Immature natural killer cell (primary cell): ENCODE results near the gene MBNL1. TPM values are rescaled to one million over a fixed set of nuclear protein-coding genes. Genes with fewer than 3 reads are reported as not detected.

Experiments
- DNase-seq, 3 donors: peaks; one replicate each; pipeline ENCODE4 v3.0.0; 2022; ENCODE audit warnings: mixed read lengths in 1 of 3
- H3K27ac Mint-ChIP-seq, 6 donors: one replicate each; pipeline ENCODE4 v1.8.0; 2020; ENCODE audit warnings: mixed read lengths in 6 of 6, mild to moderate bottlenecking in 5 of 6, inconsistent platforms in 4 of 6, moderate library complexity in 3 of 6
- H3K27me3 Mint-ChIP-seq, 3 donors: one replicate each; pipeline ENCODE4 v1.8.0; 2020 to 2021; ENCODE audit warnings: low read depth in 3 of 3, mild to moderate bottlenecking in 3 of 3, mixed read lengths in 3 of 3, moderate library complexity in 3 of 3, inconsistent platforms in 1 of 3
- H3K36me3 Mint-ChIP-seq, 3 donors: one replicate each; pipeline ENCODE4 v1.8.0; 2020; ENCODE audit warnings: mixed read lengths in 3 of 3, inconsistent platforms in 2 of 3, mild to moderate bottlenecking in 2 of 3
- H3K4me1 Mint-ChIP-seq, 2 donors: one replicate each; pipeline ENCODE4 v1.8.0; 2020; ENCODE audit warnings: inconsistent platforms in 2 of 2, mild to moderate bottlenecking in 2 of 2, mixed read lengths in 2 of 2, moderate library complexity in 1 of 2
- H3K4me3 Mint-ChIP-seq, 5 donors: one replicate each; pipeline ENCODE4 v1.8.0; 2020; ENCODE audit warnings: mild to moderate bottlenecking in 5 of 5, mixed read lengths in 5 of 5, inconsistent platforms in 3 of 5, moderate library complexity in 3 of 5
- H3K9me3 Mint-ChIP-seq, 6 donors: one replicate each; pipeline ENCODE4 v1.8.0; 2020; ENCODE audit warnings: mild to moderate bottlenecking in 6 of 6, mixed read lengths in 6 of 6, inconsistent platforms in 4 of 6, moderate library complexity in 3 of 6
- polyA plus RNA-seq, 3 donors: library from polyadenylated mRNA; unstranded; fragments of 300-500 nt; fragmentation: Illumina TruSeq; gene quantifications; one replicate each; pipeline ENCODE4 v1.2.3, GENCODE V29; 2021

Gene MBNL1
- polyA plus RNA-seq, 3 donors from 2014 or later = 270 to 399 (median 286) TPM

GRCh38 chr3:152474585-152474984 lies 205.9 kb downstream of the MBNL1 start:
- Mint-ChIP-seq H3K4me3 (no peak overlapping the region), H3K36me3 (no peaks in the 10 kb centered on the region)
- no peak for DNase-seq

GRCh38 chr3:152477422-152477821 lies 208.7 kb downstream of the MBNL1 start:
- H3K9me3 Mint-ChIP-seq = peaks cover 0 to 4% (median 0%) of the 10 kb centered on the region in 6 donors
- no peak for DNase-seq
- H3K4me1 Mint-ChIP-seq = peaks cover 5 to 6% of the 10 kb centered on the region in 2 donors
- H3K4me3 Mint-ChIP-seq = no peak overlapping the region
- H3K36me3 Mint-ChIP-seq = peaks cover 4 to 13% (median 5%) of the 10 kb centered on the region in 3 donors
- H3K27me3 Mint-ChIP-seq = peaks cover 1 to 9% (median 2%) of the 10 kb centered on the region in 3 donors
- H3K27ac Mint-ChIP-seq = no peak overlapping the region

More at GRCh38 chr3:152474585-152474984, 205.9 kb downstream of the MBNL1 start:
- H3K27ac Mint-ChIP-seq = peak overlapping the region in 2 of 6 donors; percentile 5 to 44
- H3K27me3 Mint-ChIP-seq = peaks cover 0 to 11% (median under 1%) of the 10 kb centered on the region in 3 donors
- H3K9me3 Mint-ChIP-seq = no peaks in the 10 kb centered on the region
- H3K4me1 Mint-ChIP-seq = peaks cover 10 to 19% of the 10 kb centered on the region in 2 donors

GRCh38 chr3:152480282-152480953 lies 211.7 kb downstream of the MBNL1 start:
- H3K4me3 Mint-ChIP-seq = no peak overlapping the region

GRCh38 chr3:152486364-152486763 lies 217.6 kb downstream of the MBNL1 start:
- Mint-ChIP-seq H3K9me3 (peaks cover 0 to 11% (median 3%) of the 10 kb centered on the region in 6 donors), H3K27ac (no peak overlapping the region), H3K27me3 (peaks cover 0 to 2% (median 0%) of the 10 kb centered on the region in 3 donors), H3K4me3 (no peak overlapping the region), H3K36me3 (peaks cover 23 to 29% (median 27%) of the 10 kb centered on the region in 3 donors), H3K4me1 (no peaks in the 10 kb centered on the region)
- DNase-seq = no peak

More at GRCh38 chr3:152480282-152480953, 211.7 kb downstream of the MBNL1 start:
- Mint-ChIP-seq H3K9me3 (peaks cover 0 to 11% (median 3%) of the 10 kb centered on the region in 6 donors), H3K27me3 (peaks cover 1 to 7% (median 2%) of the 10 kb centered on the region in 3 donors), H3K27ac (no peak overlapping the region), H3K4me1 (no peaks in the 10 kb centered on the region), H3K36me3 (peaks cover 17 to 21% (median 19%) of the 10 kb centered on the region in 3 donors)
- no peak for DNase-seq

GRCh38 chr3:152488449-152488848 lies 219.7 kb downstream of the MBNL1 start:
- peaks cover 10 to 17% (median 12%) of the 10 kb centered on the region in 3 donors for H3K36me3 Mint-ChIP-seq
- H3K9me3 Mint-ChIP-seq = no peaks in the 10 kb centered on the region
- H3K27ac Mint-ChIP-seq = no peak overlapping the region
- no peak overlapping the region for H3K4me3 Mint-ChIP-seq
- DNase-seq = no peak
- no peaks in the 10 kb centered on the region for H3K4me1 Mint-ChIP-seq
- no peaks in the 10 kb centered on the region for H3K27me3 Mint-ChIP-seq

- Mint-ChIP-seq H3K9me3 (no peaks in the 10 kb centered on the region), H3K4me1 (no peaks in the 10 kb centered on the region), H3K27me3 (no peaks in the 10 kb centered on the region), H3K27ac (no peak overlapping the region), H3K36me3 (peaks cover 8 to 14% (median 10%) of the 10 kb centered on the region in 3 donors), H3K4me3 (no peak overlapping the region)
- no peak for DNase-seq
Observed at GRCh38 chr3:152491922-152492321, 223.2 kb downstream of the MBNL1 start.

- no peak overlapping the region for H3K4me3 Mint-ChIP-seq
- no peak for DNase-seq
- no peaks in the 10 kb centered on the region for H3K9me3 Mint-ChIP-seq
- H3K36me3 Mint-ChIP-seq = peaks cover 3 to 7% (median 4%) of the 10 kb centered on the region in 3 donors
- H3K4me1 Mint-ChIP-seq = no peaks in the 10 kb centered on the region
- no peak overlapping the region for H3K27ac Mint-ChIP-seq
- H3K27me3 Mint-ChIP-seq = peaks cover 0 to 4% (median 0%) of the 10 kb centered on the region in 3 donors
Observed at GRCh38 chr3:152496286-152496685, 227.6 kb downstream of the MBNL1 start.

GRCh38 chr3:152496716-152497115 lies 228.0 kb downstream of the MBNL1 start:
- Mint-ChIP-seq H3K27ac (no peak overlapping the region), H3K4me1 (no peaks in the 10 kb centered on the region)

GRCh38 chr3:152497457-152497856 lies 228.7 kb downstream of the MBNL1 start:
- Mint-ChIP-seq H3K36me3 (peaks cover 8 to 11% (median 10%) of the 10 kb centered on the region in 3 donors), H3K4me1 (no peaks in the 10 kb centered on the region), H3K27ac (no peak overlapping the region)

More at GRCh38 chr3:152496716-152497115, 228.0 kb downstream of the MBNL1 start:
- no peak for DNase-seq
- no peaks in the 10 kb centered on the region for H3K9me3 Mint-ChIP-seq
- peaks cover 4 to 7% (median 4%) of the 10 kb centered on the region in 3 donors for H3K36me3 Mint-ChIP-seq
- H3K4me3 Mint-ChIP-seq = no peak overlapping the region
- H3K27me3 Mint-ChIP-seq = peaks cover 0 to 4% (median 0%) of the 10 kb centered on the region in 3 donors

GRCh38 chr3:152497890-152498289 lies 229.2 kb downstream of the MBNL1 start:
- no peak overlapping the region for H3K4me3 Mint-ChIP-seq
- no peak for DNase-seq
- H3K9me3 Mint-ChIP-seq = peaks cover 0 to 3% (median 0%) of the 10 kb centered on the region in 6 donors
- no peak overlapping the region for H3K27ac Mint-ChIP-seq
- H3K27me3 Mint-ChIP-seq = peaks cover 0 to 4% (median 0%) of the 10 kb centered on the region in 3 donors
- no peaks in the 10 kb centered on the region for H3K4me1 Mint-ChIP-seq
- peaks cover 10 to 15% (median 11%) of the 10 kb centered on the region in 3 donors for H3K36me3 Mint-ChIP-seq

More at GRCh38 chr3:152497457-152497856, 228.7 kb downstream of the MBNL1 start:
- Mint-ChIP-seq H3K27me3 (peaks cover 0 to 4% (median 0%) of the 10 kb centered on the region in 3 donors), H3K9me3 (peaks cover 0 to 3% (median 0%) of the 10 kb centered on the region in 6 donors), H3K4me3 (no peak overlapping the region)
- DNase-seq = no peak

- Mint-ChIP-seq H3K36me3 (peaks cover 6 to 23% (median 11%) of the 10 kb centered on the region in 3 donors), H3K27ac (no peak overlapping the region)
Observed at GRCh38 chr3:152499791-152500385, 231.2 kb downstream of the MBNL1 start.

GRCh38 chr3:152505926-152506325 lies 237.2 kb downstream of the MBNL1 start:
- Mint-ChIP-seq H3K27ac (peak overlapping the region in 1 of 6 donors; percentile 29), H3K9me3 (peaks cover 0 to 3% (median 0%) of the 10 kb centered on the region in 6 donors), H3K4me3 (no peak overlapping the region), H3K4me1 (no peaks in the 10 kb centered on the region), H3K36me3 (peaks cover 10 to 23% (median 14%) of the 10 kb centered on the region in 3 donors), H3K27me3 (peaks cover 0 to 3% (median 2%) of the 10 kb centered on the region in 3 donors)
- no peak for DNase-seq

More at GRCh38 chr3:152499791-152500385, 231.2 kb downstream of the MBNL1 start:
- H3K9me3 Mint-ChIP-seq = peaks cover 0 to 3% (median 0%) of the 10 kb centered on the region in 6 donors
- no peak for DNase-seq
- H3K4me1 Mint-ChIP-seq = no peaks in the 10 kb centered on the region
- peaks cover 0 to 4% (median 0%) of the 10 kb centered on the region in 3 donors for H3K27me3 Mint-ChIP-seq
- no peak overlapping the region for H3K4me3 Mint-ChIP-seq

- Mint-ChIP-seq H3K4me1 (no peaks in the 10 kb centered on the region), H3K9me3 (no peaks in the 10 kb centered on the region), H3K27ac (no peak overlapping the region), H3K36me3 (peaks cover 4 to 6% (median 4%) of the 10 kb centered on the region in 3 donors), H3K27me3 (peaks cover 0 to 3% (median 2%) of the 10 kb centered on the region in 3 donors), H3K4me3 (no peak overlapping the region)
- no peak for DNase-seq
Observed at GRCh38 chr3:152508705-152509104, 240.0 kb downstream of the MBNL1 start.

GRCh38 chr3:152511904-152512303 lies 243.2 kb downstream of the MBNL1 start:
- Mint-ChIP-seq H3K27ac (no peak overlapping the region), H3K4me3 (no peak overlapping the region), H3K27me3 (peaks cover 0 to 3% (median 1%) of the 10 kb centered on the region in 3 donors), H3K4me1 (no peaks in the 10 kb centered on the region), H3K9me3 (no peaks in the 10 kb centered on the region), H3K36me3 (peaks cover 0 to 5% (median 3%) of the 10 kb centered on the region in 3 donors)
- DNase-seq = no peak
